ENCODE measurements around the gene ZNF329.

DNA sequence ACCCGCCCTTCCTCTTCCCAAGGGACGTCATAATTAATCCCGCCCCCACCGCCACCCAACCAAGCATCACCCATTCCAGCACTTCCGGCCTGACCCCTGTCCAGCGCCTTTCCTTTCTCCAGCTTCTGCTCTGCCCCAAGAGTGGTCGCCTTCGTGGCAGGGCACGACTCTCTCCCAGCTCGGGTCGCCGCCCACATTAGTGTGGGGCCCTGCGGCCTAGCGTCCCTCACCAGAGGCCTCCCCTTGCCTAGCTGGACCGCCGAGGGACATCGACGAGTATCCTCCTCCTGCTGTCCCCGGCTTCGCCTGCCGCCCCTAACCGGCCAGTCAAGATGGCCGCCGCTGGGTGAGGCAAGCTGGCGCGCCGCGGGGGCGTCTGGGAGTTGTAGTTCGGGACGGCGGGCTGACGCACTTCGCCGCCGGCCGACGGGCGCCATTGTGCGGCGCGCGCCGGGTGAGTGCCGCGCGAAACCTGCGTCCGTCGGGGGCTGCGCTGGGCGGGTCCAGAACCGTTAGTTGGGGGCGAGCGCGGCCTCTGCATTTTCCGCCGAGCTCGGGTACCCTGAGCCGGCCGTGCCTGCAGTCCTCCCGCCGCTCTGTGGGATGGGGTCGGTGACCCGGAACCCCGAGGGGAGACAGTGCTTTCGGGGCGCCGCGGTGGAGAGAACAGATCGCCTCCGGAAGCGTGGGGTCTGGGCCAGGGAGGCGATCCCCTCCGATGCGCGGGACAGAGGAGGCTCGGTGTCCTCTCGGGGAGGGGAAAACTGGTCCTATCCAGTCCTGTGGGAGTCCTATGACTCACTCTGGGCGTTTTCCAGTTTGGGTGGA, 32.6 kb upstream of the ZNF329 start, which contains the start of gene ZNF274:
- no peak for TF ChIP-seq EP300 (IDR thresholded peaks at IDR 0.05; ENCODE audit: borderline replicate concordance)
- peak; percentile 80 for TF ChIP-seq TAF1 (IDR thresholded peaks at IDR 0.05; ENCODE audit: low read depth)
- TF ChIP-seq CEBPB (IDR thresholded peaks at IDR 0.05), result peak; percentile 70; the same call in 1 of the 2 replicates

Data from Ishikawa (cell line).